ENCODE data around the gene ADGRG1. TPM values are rescaled to one million over a fixed set of nuclear protein-coding genes. Genes with fewer than 3 reads are reported as not detected.
"Not testable (repeated sequence)": the region's sequence is repeated elsewhere in the genome, so short reads cannot be mapped to it uniquely, and the experiment has no call there.

Gene ADGRG1
- polyA plus RNA-seq, 5 donors = 14.9 to 20.2 (median 18.6) TPM

DNA sequence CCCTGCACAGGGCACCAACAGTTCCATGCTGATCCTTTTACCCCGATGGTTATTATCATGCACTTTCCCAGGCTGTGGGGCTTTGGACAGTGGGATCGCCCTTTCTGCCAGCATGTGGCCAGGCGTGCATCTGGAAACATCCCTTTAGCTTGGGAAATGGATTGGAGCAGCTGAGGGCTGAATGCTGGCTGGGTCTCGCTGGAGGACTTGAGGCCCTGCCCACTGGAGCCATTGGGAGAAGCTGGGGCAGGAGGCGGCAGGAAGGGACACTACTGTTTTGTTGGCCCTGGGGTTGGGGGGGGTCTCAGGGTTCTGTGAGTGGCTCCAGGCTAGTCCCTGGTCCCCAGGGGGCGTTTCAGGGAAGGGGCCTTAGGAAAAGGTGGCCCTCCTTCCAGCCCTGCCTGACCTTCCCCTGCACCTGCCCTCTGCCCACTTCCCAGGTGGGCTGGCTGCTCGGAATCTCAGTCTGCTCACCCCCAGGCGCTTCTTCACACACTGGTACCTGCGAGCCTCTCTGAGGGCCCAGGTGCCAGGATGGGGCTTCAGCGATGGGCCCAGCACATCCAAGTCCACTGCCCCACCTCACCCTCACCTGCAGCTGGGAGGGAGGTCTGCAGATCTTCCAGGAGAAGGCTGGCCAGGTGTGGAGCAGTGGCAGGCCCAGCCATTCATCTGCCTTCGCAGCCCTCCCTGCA lies 38.1 kb downstream of the ADGRG1 start:
- no peak for DNase-seq

DNA sequence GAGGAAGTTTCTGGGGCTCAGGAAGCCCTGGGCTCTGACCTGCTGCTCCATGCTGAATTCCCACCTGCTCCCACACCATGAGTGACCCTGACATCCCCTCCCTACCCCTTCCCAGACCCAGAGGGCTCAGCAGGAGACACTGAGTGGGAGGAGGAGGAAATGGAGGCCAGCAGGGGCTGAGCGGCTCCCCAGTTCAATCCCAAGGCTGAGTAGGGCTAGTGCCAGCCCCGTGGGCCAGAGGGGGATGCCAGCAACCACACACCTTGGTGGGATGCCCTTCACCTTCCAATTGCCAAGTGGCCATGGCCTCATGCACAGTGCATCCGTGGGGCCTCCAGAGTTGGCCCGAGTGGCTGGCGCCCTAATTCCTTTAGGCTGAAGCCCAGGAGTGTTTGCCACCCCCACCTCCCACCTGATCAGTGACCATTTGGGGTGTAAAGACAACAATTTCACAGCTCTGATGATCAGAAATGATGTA lies 38.7 kb downstream of the ADGRG1 start:
- no peak for DNase-seq

DNA sequence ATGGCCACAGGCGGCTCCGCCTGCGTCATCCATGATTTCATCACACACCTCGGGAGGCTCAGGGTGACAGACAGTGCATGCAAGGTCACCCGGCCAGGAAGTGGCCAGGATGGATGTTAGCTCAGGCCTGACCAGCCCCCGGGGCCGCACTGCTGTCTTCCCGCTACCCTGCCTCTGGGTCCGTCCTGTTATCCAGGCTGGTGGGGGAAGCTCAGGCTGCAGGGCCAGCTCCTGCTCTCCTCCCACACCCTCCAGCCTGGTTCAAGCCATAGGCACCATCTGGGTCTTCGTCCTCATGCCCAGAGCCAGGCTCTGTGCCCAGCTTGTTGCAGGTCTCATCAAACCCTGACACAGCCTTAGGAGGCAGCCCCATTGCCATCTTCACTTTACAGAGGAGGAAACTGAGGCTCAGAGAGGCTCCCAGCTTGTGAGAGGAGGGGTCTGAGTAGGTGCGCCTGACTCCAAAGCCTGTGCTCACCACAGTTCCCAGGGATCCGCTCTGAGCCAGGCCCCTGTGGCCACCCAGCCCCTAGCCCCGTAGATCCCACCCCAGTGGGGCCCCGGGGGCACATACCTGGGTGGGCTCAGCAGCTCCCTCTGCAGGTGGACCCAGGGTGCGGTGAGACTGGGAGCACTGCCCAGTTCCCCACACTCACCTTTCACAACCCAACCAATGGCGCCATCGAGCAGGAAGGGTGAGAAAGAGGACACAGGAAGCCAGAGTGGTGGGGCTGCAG lies 39.3 kb downstream of the ADGRG1 start:
- no peak for DNase-seq

DNA sequence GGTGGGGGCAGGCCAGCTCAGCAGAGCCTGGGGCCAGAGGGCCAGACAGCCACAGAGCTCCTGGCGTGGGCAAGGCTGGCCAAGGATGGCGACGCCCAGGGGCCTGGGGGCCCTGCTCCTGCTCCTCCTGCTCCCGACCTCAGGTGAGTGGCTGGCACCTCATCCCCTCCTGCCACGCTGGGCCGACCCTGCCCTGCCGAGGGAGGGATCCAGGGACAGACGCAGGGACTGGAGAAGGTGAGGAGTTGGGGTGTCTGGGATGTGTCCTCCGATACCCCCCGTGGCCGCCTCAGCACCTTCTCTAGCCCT lies 39.8 kb downstream of the ADGRG1 start, which contains the start of gene ADGRG3:
ADGRG3 (plus strand) TSS at position 44 of the 309 bp plus-strand sequence; CDS start at position 86, 42 bp downstream.
- DNase-seq = no peak

DNA sequence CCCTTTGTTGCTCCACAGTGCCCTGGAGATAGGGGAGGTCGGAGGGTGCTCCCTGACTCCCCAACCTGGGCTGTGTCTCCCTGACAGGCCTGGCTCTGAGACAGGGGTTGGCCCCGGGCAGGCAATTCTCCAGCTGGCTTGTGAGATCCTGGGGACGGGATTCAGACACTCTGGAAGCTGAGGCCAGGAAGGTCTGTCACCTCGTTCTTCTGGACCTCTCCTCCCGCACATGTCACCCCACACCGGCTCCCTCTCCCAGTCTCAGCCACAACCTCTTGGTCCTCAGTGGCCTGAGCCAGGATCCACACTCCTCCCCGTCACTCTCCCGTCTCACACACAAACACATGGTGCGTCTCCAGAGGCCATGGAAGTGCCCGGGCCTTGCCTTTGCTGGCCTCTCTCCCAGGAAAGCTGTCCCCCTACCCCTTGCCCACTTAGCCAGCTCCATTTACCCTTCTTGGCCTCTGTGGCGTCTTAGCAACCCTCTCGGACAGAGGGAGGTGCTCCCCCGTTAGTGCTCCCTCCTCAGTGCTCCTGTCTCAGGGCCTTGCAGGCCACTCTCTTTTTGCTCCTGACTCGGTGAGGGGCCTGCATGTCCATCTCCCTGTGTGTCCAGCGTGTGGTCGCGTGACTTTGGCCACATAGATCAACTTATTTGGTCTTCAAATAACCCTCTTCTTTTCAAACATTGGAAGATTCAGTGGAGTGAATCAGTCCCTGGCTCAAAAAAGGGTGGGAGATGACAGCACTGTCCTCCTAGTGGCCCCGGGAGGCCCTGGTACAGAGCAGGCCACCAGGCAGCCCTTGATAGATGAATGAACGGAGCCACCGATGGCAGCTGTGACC lies 40.4 kb downstream of the ADGRG1 start:
- no peak for DNase-seq

GRCh38 chr16:57669476-57670162 lies 41.2 kb downstream of the ADGRG1 start:
- DNase-seq = no peak

GRCh38 chr16:57670196-57670595 lies 41.8 kb downstream of the ADGRG1 start:
- DNase-seq = no peak

DNA sequence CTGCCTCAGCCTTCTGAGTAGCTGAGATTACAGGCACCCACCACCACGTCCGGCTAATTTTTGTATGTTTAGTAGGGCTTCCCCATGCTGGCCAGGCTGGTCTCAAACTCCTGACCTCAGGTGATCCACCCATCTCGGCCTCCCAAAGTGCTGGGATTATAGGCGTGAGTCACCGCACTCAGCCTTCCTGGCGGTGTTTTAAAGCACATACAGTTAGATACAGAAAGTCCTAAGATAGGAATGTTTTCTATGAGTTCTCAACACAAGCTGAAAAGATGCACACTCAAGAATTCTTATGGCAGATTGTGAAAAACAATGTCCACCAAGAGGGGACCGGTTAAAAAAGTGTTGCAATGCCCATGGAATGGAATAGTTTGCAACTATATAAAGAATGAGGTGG lies 43.0 kb downstream of the ADGRG1 start:
- DNase-seq = not testable (repeated sequence)

DNA sequence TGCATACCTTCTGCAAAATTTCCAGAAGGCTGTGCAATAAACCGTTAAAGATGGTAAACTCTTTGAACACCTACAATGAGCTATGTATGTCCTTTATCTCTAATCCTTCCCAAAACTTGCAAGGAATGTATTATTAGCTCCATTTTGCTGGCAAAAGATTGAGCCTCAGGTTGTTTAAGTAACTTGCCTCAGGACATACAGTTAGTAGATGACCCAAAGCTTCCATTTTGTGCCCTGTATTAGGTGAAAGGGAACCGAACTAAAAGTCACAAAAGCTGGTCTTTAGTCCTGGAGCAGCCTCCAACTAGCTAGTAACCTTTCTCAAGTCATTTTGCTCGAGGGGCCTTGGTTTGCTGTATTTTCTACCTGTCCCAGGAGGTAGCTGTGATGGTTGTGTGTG lies 44.0 kb downstream of the ADGRG1 start:
- no peak for DNase-seq

DNA sequence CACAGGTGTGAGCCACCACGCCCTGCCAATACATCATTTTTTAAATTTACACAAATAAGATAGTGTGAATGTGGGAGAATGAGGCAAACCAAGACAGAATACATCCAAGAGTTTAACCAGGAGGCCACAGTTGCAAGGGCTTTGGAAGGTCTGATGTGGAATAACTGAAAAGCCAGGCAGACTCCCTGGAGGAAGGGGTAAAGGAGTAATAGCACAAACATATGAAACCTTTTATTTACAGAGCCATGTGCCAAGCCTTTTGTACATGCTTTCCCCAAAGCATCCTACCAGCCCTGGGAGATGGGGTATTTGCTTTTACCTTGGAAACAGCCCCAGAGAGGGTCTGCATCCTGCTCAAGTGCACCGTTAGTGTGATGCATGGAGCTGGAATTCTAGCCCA lies 44.4 kb downstream of the ADGRG1 start:
- DNase-seq = no peak

DNA sequence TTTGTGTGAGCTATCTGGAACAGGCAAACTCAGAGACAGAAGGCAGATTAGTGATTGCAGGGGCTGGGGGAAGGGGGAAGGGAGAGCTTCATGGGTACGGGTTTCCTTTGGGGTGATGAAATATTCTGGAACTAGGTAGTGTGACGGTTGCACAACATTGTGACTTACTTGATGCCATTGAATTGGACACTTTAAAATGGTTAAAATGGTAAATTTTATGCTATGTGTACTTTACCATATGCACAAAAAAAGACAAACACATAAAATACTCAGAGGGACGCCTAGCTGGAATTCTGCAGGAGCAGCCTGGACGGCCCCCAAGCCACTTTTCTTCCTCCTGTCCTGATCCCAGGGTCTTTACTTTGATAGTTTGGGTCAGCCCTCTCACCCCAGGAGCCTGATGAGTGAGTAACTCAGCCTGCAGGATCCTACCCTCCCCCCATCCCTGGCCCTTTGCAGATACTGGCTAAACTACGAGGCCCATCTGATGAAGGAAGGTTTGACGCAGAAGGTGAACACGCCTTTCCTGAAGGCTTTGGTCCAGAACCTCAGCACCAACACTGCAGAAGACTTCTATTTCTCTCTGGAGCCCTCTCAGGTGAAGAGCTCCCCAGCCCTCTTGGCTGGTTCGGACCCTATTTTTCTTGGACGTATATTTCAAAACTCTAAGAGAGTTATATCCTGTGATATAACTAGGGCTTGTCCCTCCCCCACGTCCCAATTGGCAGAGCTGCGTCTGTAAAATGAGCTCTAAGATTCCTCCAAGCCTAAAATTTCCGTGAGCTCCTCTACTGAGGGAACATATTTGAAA lies 47.5 kb downstream of the ADGRG1 start:
- no peak for DNase-seq

DNA sequence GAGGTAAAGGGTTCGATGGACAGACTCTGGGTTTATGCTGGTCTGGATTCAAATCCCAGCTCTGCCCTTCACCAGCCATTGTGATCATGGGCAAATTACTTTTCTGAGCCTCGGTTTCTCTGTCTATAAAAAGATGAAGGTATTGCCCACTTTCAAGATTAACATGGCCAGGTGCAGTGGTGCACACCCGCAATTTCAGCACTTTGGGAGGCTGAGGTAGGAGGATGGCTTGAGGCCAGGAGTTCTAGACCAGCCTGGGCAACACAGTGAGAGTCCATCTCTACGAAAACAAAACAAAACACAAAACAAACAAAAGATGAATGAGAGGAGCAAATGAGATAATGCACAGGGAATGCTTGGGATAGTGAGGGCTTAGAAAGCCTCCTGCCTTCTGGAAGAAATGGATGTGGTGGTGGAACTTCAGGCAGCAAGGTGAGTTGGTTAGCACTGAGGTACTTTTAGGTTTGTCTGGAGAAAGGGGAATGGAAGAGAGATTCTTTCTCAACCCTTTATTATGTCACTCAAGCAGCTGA lies 48.2 kb downstream of the ADGRG1 start:
- DNase-seq = no peak

GRCh38 chr16:57677622-57678369 lies 49.4 kb downstream of the ADGRG1 start:
- no peak for DNase-seq

DNA sequence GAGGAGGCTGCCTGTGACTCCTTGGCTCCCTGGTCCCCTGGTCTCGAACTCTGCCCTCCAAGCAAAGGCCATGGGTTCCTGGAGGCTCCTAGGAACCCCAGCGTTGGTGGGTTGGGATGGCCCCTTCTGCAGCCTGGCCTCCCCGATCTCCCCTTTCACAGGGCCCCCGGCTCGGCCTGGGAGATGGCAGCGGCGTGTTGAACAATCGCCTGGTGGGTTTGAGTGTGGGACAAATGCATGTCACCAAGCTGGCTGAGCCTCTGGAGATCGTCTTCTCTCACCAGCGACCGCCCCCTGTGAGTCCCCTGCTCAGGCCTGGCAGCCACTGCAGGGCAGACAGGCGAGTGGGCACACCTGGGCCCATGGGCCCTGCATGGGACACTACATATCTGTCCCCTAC lies 50.6 kb downstream of the ADGRG1 start:
- no peak for DNase-seq

DNA sequence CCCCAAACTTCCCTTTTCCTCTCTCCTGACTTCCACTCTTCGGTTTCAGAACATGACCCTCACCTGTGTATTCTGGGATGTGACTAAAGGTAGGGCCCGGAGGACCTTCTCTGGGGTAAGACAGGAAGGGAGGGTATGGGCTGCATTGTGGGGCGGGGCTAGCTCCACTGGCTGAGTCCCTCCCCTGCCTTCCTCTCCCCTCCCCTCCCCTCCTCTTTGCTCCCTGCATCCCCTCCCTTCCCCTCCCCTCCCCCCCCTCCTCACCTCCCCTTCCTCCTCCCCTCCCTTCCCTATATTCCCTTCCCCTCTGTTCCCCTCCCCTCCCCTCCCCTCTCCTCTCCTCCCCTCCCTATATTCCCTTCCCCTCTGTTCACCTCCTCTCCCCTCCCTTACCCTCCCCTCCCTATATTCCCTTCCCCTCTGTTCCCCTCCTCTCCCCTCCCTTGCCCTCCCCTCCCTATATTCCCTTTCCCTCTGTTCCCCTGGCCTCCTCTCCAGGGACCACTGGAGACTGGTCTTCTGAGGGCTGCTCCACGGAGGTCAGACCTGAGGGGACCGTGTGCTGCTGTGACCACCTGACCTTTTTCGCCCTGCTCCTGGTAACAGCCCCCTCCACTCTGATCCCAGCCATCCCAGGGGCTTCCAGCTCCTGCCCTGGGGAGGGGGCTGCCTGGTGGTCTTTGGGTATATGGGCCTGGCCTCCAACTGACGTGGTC lies 51.5 kb downstream of the ADGRG1 start:
- DNase-seq = no peak

DNA sequence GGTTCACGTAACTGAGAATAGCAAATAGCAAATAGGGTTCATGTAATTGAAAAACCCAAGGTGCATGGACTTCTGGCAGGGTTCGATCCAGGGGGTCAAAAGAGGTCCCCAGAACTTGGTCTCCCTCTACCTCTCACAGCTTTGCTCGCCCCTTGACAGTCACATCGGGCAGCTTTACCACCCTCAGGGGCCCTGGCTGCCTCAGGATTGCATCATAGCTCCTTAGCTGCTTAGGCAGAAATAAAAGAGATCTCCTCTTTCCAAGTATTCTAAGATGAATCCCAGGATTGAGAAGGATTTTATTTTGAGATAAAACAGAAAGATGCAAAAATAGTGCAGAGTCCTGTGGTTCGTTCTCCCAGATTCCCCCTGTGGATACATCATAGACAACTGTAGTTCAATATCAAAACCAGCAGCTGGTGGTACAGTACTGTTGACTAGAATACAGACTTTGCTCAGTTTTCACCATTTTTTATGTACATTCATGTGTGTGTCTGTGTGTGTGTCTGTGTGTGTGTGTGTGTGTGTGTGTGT lies 52.5 kb downstream of the ADGRG1 start:
- no peak for DNase-seq

- no peak for DNase-seq
Observed at GRCh38 chr16:57681950-57682728, 53.7 kb downstream of the ADGRG1 start.

All from right lung (tissue), 5 donors.